Sigmoid colon (tissue), 7 donors: ENCODE measurements around the gene ZNF543. TPM values are rescaled to one million over a fixed set of nuclear protein-coding genes. Genes with fewer than 3 reads are reported as not detected.

ENCODE experiments used
- DNase-seq: peaks from one replicate; pipeline ENCODE4 v3.0.0-alpha.2; 2019
- H3K27ac ChIP-seq, 4 donors: fragments of 200-600 bp; sonication (generic); one replicate each; pipeline ENCODE4 v1.5.1; 2016 to 2019; ENCODE audit warnings: mild to moderate bottlenecking in 1 of 4
- H3K27me3 ChIP-seq, 3 donors: fragments of 200-600 bp; sonication (generic); one replicate each; pipeline ENCODE4 v1.5.1; 2019; ENCODE audit warnings: mild to moderate bottlenecking in 1 of 3
- H3K36me3 ChIP-seq, 4 donors: fragments of 200-600 bp; sonication (generic); one replicate each; pipeline ENCODE4 v1.5.1; 2016 to 2019
- H3K4me1 ChIP-seq, 4 donors: fragments of 200-600 bp; sonication (generic); one replicate each; pipeline ENCODE4 v1.5.1; 2017 to 2019
- H3K4me3 ChIP-seq, 4 donors: fragments of 200-600 bp; sonication (generic); one replicate each; pipeline ENCODE4 v1.5.1; 2017 to 2019; ENCODE audit warnings: mild to moderate bottlenecking in 2 of 4, moderate library complexity in 1 of 4
- H3K9me3 ChIP-seq, 4 donors: fragments of 200-600 bp in 3 of 4; sonication (generic) in 3 of 4; one replicate each; pipeline versions ENCODE4 v1.5.1 to v1.6.1; 2013 to 2019
- CTCF ChIP-seq, 4 experiments: fragments of 450-650 bp in 3 of 4; fragments of 200-600 bp in 1 of 4; IDR thresholded peaks; one replicate each; pipeline ENCODE4 v1.5.1; 2016 to 2019; ENCODE audit warnings: antibody characterized with exemption in 4 of 4, mild to moderate bottlenecking in 3 of 4, moderate library complexity in 2 of 4
- EP300 ChIP-seq, 4 donors: sonication (generic); formaldehyde crosslinking; IDR thresholded peaks; one replicate each; pipeline ENCODE4 v1.6.1; 2017; ENCODE audit warnings: antibody characterized with exemption in 4 of 4
- POLR2A ChIP-seq, 2 donors: fragments of 450-650 bp; IDR thresholded peaks; one replicate each; pipeline ENCODE4 v1.6.1; 2016; ENCODE audit warnings: antibody characterized with exemption in 2 of 2, mild to moderate bottlenecking in 2 of 2, moderate library complexity in 2 of 2
- POLR2AphosphoS5 ChIP-seq, 4 donors: sonication (generic); formaldehyde crosslinking; IDR thresholded peaks; one replicate each; pipeline ENCODE4 v1.6.1; 2017; ENCODE audit warnings: antibody characterized with exemption in 4 of 4
- WGBS, 2 donors: extraction: QIAGEN DNeasy Blood & Tissue Kit; methylation state at CpG; one replicate each; pipeline ENCODE4 v1.1.7; 2013; 5-methylcytosine and 5-hydroxymethylcytosine counted together
- intact Hi-C: fragments of 100-400 bp; cut with DNase I; formaldehyde crosslinking; loops from one replicate; pipeline ENCODE4 v1.15.1; 2023
- polyA plus RNA-seq, 3 donors: library from polyadenylated mRNA; stranded (reverse); fragments of 200-250 nt; gene quantifications; one replicate each; pipeline ENCODE4 v1.2.3, GENCODE V29; 2013
- total RNA-seq, 4 donors: library from RNA; depleted of rRNA; stranded (reverse); fragments of >200 nt; gene quantifications; one replicate each; pipeline ENCODE4 v1.1.0, GENCODE V29; 2016
- donor health status: healthy with polysubstance abuse.
- donor health status: Bipolar disorder and iron deficiency.
- donor health status: healthy.

Gene ZNF543
- total and polyA plus RNA-seq, 7 donors: 0.46 to 8.1 (median 5.4) TPM

GRCh38 chr19:57288373-57288772 is 31.9 kb upstream of the ZNF543 start:
- Histone ChIP-seq H3K9me3 (peaks cover 0 to 21% (median 7%) of the 10 kb centered on the region in 4 donors), H3K36me3 (peaks cover 48 to 97% (median 84%) of the 10 kb centered on the region in 4 donors)
- DNase-seq: no peak

GRCh38 chr19:57290970-57291369 is 29.3 kb upstream of the ZNF543 start:
- intact Hi-C loops: no loop called here
- Histone ChIP-seq H3K27me3 (no peaks in the 10 kb centered on the region), H3K36me3 (peaks cover 53 to 99% (median 78%) of the 10 kb centered on the region in 4 donors), H3K9me3 (peaks cover 0 to 21% (median 11%) of the 10 kb centered on the region in 4 donors), H3K4me3 (no peak overlapping the region), H3K4me1 (no peaks in the 10 kb centered on the region), H3K27ac (no peak overlapping the region)
- TF ChIP-seq POLR2A (IDR thresholded peaks at IDR 0.05) (no peak), EP300 (IDR thresholded peaks at IDR 0.05) (no peak), CTCF (IDR thresholded peaks at IDR 0.05) (no peak), POLR2AphosphoS5 (IDR thresholded peaks at IDR 0.05) (no peak)
- no peak for DNase-seq
- WGBS, 2 donors: 97 to 98% methylated on average over 11 of the region's 11 CpGs

More at GRCh38 chr19:57288373-57288772, 31.9 kb upstream of the ZNF543 start:
- 93 to 97% methylated on average over 4 of the region's 4 CpGs for WGBS, 2 donors
- H3K4me1 ChIP-seq: peaks cover 0 to 10% (median 0%) of the 10 kb centered on the region in 4 donors
- intact Hi-C loops: no loop called here
- H3K4me3 ChIP-seq: no peak overlapping the region
- no peaks in the 10 kb centered on the region for H3K27me3 ChIP-seq
- no peak overlapping the region for H3K27ac ChIP-seq
- TF ChIP-seq POLR2AphosphoS5 (IDR thresholded peaks at IDR 0.05): no peak
- TF ChIP-seq CTCF (IDR thresholded peaks at IDR 0.05): no peak
- TF ChIP-seq POLR2A (IDR thresholded peaks at IDR 0.05): no peak
- no peak for TF ChIP-seq EP300 (IDR thresholded peaks at IDR 0.05)

GRCh38 chr19:57292547-57292946 is 27.7 kb upstream of the ZNF543 start:
- TF ChIP-seq POLR2A (IDR thresholded peaks at IDR 0.05) (no peak), POLR2AphosphoS5 (IDR thresholded peaks at IDR 0.05) (no peak), CTCF (IDR thresholded peaks at IDR 0.05) (no peak), EP300 (IDR thresholded peaks at IDR 0.05) (no peak)
- intact Hi-C loops: no loop called here
- no peak overlapping the region for H3K27ac ChIP-seq
- no peaks in the 10 kb centered on the region for H3K4me1 ChIP-seq
- H3K27me3 ChIP-seq: no peaks in the 10 kb centered on the region
- 85 to 93% methylated on average over 1 of the region's 1 CpG for WGBS, 2 donors
- H3K9me3 ChIP-seq: peaks cover 0 to 21% (median 11%) of the 10 kb centered on the region in 4 donors
- no peak overlapping the region for H3K4me3 ChIP-seq
- H3K36me3 ChIP-seq: peaks cover 53 to 98% (median 68%) of the 10 kb centered on the region in 4 donors
- no peak for DNase-seq

- DNase-seq: no peak
- intact Hi-C loops: no loop called here
- Histone ChIP-seq H3K4me1 (no peaks in the 10 kb centered on the region), H3K9me3 (peaks cover 0 to 21% (median 11%) of the 10 kb centered on the region in 4 donors), H3K27ac (no peak overlapping the region), H3K27me3 (no peaks in the 10 kb centered on the region), H3K4me3 (no peak overlapping the region), H3K36me3 (peaks cover 45 to 93% (median 56%) of the 10 kb centered on the region in 4 donors)
- TF ChIP-seq CTCF (IDR thresholded peaks at IDR 0.05): no peak
- WGBS, 2 donors: 99 to 100% methylated on average over 1 of the region's 1 CpG
Measured at GRCh38 chr19:57293719-57294118, 26.6 kb upstream of the ZNF543 start.

GRCh38 chr19:57302020-57302465 is 18.2 kb upstream of the ZNF543 start:
- H3K36me3 ChIP-seq: peaks cover 0 to 64% (median 11%) of the 10 kb centered on the region in 4 donors
- H3K4me3 ChIP-seq: no peak overlapping the region
- no peak for TF ChIP-seq EP300 (IDR thresholded peaks at IDR 0.05)
- no peak for TF ChIP-seq CTCF (IDR thresholded peaks at IDR 0.05)
- no peak for TF ChIP-seq POLR2AphosphoS5 (IDR thresholded peaks at IDR 0.05)
- TF ChIP-seq POLR2A (IDR thresholded peaks at IDR 0.05): no peak
- H3K27ac ChIP-seq: no peak overlapping the region
- H3K27me3 ChIP-seq: no peaks in the 10 kb centered on the region
- intact Hi-C loops: no loop called here
- H3K4me1 ChIP-seq: peaks cover 0 to 8% (median 0%) of the 10 kb centered on the region in 4 donors
- DNase-seq: no peak
- WGBS, 2 donors: 92 to 94% methylated on average over 1 of the region's 1 CpG
- no peaks in the 10 kb centered on the region for H3K9me3 ChIP-seq
